ENCODE measurements around the gene GRID1.

- TF ChIP-seq POLR2AphosphoS5 (IDR thresholded peaks at IDR 0.05; ENCODE audit: low read depth, low read length) (no peak), POLR2A (IDR thresholded peaks at IDR 0.05; ENCODE audit: low read depth, low read length) (no peak), TAF1 (IDR thresholded peaks at IDR 0.05; ENCODE audit: low read depth, low read length) (no peak), POU2F2 (IDR thresholded peaks at IDR 0.05; ENCODE audit: low read depth, low read length) (no peak), SPI1 (IDR thresholded peaks at IDR 0.05; ENCODE audit: low read depth, low read length) (no peak)
Measured at GRCh38 chr10:86220626-86221025, 146.0 kb downstream of the GRID1 start.

Measured in GM12891 (cell line).